Stimulated activated CD8-positive, alpha-beta memory T cell treated with anti-CD3 and anti-CD28 coated beads, Interleukin-12 subunit alpha, Interleukin-12 subunit beta, amount 100 ng/mL, for 24 hours (primary cell): ENCODE results near the gene TBR1.

ENCODE experiments used
- DNase-seq: peaks from one replicate; pipeline ENCODE4 v3.0.0-alpha.2; 2020; ENCODE audit errors: extremely low read depth

Gene TBR1

DNA sequence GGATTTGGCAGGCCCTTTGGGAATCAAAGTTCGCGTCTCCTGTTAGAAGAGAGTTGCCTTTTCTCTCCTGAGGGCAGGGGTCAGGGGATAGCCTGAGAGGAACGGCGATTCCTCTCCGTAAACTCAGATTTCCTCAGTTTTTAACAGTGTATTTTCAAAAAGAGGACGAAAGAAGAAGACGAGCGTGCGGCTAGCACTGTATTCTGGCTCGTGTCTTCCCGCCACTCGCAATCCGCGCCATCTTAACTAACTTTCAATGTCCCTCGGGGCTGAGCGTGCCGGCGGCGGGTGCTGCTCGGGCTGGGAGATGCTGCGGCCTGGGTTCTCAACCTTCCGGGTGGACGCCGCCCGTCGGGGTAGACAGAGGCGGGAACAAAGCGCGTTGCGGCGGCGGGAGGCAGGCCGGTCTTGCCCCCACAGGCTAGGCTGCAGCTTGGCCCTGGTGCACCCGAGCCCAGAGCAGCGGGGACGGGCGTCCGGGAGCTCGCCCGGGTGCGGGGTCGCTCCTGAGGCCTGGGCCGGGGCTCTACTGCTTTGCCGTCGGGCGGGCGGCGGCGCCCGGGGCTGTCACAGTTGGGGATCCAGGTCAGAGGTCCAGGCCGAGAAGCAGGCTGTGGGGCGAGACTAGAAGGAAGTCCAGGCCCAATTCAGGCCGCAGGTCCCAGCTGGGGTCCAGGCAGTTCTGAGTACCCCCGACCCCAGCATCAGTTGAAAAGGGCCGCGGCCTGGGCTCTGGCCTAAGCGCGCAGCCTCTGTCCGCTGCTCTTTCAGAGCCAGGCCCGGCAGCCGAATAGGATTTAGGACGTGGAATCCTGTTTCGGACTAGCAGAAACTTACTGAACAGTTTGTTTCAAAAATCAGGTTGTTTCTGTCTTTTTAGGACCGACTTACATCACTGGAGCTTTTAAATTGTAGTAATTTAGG is 11.8 kb downstream of the TBR1 start:
- no peak for DNase-seq

DNA sequence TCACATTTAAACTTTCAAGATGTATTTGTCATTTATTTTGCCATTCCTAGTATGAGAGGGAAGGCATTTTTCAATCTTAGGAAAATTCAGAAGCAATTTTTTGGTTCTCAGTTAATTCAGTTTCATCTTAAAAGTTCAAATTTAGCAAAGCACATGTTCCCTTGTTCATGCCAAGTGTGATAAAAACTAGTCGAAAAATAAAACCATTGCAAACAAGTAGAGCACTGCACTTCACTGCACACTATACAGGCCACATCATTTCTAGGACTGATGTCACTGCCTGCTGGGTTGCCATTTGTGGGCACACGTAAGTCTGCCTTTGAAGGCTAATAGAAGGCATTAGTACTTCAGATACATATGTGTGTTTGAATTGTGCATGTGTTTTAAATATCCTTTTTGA is 14.3 kb downstream of the TBR1 start:
- no peak for DNase-seq

DNA sequence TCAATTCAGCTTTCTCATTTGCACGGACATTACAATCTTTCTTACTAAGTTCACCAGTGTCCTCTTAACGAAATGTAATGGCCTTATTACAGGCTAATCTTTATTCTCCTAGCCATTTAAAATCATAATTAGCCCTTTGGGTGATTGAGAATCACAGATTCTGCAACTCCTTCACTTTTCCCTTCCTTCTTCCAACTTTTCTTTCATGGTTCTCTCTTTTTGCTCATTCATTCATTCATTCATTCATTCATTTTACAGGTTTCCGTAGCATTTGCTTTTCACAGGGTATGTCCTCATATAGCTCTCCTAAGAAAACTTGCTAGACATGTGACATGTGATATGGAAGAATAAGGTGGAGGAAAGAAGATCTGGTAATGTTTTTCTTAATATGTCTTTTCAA is 16.0 kb downstream of the TBR1 start:
- no peak for DNase-seq

DNA sequence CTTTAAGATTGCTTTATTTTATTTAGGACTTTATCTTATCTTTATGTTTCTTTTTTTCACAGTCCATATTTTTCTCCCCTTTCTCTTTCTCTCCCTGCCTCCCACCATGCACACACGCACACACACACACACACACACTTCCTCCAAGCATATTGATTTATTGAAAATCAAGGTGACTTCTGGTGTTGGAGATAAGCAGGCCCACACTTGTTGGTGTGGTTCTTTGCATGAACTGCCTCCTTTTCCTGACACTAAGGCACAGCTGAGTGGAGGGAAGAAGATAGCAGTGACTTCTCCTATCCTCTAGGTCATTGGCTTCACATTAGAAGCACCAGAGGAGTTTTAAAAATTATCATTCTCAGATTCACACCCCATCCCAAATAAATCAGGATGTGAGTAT is 18.0 kb downstream of the TBR1 start:
- DNase-seq = no peak

DNA sequence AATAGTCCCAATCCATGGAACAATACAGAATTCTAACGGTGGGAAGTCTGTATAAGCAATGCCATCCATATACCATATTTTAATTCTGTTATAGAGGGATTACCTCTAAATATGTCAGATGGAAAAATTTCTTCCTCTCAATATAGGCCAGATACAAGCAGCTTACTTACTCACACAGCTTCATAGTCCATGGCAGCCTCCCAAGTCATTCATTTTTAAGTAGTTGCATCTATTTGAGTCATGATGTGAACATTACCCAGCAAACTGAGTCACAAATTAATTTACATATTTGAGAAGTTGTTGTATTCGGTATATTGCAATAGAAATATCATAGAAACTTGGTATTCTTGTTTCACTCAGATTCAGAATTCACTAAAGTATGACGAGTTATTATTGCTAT is 20.3 kb downstream of the TBR1 start:
- DNase-seq = no peak

DNA sequence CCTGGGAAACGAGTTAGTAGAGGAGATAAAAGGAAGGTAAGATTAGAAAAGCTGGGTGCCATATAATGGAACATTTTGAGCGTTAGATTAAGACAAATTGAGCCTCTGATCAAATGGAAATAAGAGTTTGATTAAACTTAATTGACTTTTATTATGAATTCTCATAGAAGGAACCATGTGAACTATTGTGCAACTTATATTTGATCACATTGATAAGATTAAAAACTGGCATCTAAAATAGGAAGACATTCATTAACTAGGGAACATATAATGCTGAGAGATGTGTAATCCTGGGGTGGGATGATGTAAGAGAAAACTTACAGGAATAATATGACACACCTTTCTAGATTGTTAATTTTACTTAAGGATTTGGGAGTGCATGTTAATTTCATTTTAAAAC is 22.5 kb downstream of the TBR1 start:
- DNase-seq = no peak

DNA sequence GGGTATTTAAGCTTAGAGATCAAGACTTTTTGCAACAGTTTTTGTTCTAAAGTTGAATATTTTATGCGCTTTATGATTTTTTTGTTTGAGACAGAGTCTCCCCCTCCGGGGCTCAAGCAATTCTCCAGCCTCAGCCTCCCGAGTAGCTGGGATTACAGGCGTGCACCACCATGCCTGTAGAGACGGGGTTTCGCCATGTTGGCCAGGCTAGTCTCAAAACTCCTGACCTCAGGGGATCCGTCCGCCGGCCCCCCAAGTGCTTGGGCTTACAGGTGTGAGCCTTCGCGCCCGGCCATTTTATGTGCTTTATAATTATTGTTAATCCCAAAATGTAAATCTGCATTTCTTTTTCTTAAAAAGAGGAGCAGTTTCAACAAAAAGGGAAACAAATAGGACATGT is 29.0 kb downstream of the TBR1 start:
- no peak for DNase-seq

DNA sequence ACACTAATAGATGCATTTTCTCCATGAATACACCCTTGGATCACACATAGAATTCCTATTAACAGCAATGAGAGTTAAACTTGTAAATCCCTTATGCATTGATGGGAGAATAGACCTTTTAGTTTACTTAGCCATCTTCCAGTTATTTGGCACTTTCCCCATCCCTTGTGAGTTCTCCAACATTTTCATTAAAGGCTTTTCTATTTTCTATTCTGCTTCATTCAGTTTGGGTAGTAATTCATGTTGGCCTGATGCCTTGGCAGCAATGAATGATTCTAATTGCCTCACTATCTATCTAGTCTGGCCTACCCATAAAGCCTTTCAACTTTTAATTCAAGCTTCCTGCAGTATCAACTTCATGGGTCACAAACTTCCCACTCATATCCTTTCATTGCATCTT is 32.3 kb downstream of the TBR1 start:
- DNase-seq = no peak

DNA sequence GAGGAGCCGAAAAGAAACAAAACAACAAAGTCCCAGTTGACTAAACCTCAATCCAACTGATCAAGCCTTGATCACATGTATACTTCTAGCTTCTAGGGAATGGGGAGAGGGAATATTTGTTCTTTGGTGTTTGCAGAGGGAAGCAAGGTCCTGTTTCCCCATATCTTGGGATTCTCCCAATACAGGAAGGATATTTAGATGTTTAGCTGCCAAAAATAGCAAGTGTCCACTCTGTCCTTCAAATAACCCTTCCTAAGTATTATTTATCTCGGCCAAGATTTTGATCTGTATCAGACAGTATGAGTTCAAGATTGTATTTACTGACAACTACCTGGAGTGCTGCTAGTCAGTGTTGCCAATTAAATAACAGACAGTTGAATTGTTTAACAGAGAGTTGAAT is 55.5 kb downstream of the TBR1 start:
- no peak for DNase-seq

DNA sequence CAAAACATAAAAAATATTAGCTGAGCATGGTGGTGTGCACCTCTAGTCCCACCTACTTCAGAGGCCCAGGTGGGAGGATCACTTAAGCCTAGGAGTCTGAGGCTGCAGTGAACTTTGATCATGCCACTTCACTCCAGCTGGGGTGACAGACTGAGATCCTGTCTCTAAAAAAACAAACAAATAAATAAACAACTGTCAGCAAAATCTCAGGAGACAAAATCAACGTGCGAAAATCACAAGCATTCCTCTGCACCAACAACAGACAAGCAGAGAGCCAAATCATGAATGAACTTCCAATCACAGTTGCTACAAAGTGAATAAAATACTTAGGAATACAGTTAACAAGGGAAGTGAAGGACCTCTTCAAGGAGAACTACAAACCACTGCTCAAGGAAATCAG is 58.8 kb downstream of the TBR1 start:
- DNase-seq = no peak
